GM11168 (cell line): Measurements from ENCODE around the gene SLC9A7.

ENCODE experiments used
- in situ Hi-C: fragments of 300-500 bp; cut with MboI; formaldehyde crosslinking; loops from one replicate; pipeline ENCODE4 v1.12.0; 2022; ENCODE audit warnings: low sequenced_read_pairs; ENCODE audit not compliant: unreplicated experiment

Gene SLC9A7

DNA sequence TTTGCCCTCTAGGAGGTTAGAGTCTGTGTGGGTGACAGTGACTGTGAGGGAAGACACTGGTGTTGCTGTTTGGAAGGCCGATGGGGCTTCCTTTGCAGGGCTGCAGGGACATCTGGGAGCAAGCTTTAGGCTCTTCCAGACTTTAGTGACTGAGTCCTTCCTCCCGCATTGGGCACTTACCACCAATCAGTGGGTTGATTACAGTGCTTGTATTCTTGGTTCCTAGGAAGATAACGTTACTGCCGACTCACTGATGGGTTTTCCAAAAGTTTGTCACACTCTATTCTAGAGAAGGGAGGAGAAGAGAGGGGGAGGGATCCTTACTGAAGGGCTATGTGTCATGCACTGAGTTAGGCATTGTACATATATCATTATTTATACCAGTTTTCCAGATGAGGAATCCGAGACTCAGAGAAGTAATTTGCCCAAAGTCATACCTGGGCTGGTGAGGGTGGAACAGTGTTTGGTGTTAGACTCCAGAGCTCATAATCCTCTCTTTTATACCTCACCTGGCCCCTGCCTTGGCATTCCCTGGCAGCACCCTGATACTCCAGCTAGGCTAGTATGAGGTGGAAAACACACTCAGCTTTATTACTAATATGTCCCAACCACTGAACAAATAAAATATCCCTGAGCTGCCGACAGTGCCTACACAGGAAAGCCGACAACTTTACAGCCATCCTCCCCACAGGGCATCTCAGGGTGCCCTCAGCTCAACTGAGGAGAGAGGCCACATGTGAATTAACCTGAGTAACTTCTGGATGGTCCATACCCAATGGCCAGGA lies 181.5 kb downstream of the SLC9A7 start:
- in situ Hi-C loops, result no loop called here

DNA sequence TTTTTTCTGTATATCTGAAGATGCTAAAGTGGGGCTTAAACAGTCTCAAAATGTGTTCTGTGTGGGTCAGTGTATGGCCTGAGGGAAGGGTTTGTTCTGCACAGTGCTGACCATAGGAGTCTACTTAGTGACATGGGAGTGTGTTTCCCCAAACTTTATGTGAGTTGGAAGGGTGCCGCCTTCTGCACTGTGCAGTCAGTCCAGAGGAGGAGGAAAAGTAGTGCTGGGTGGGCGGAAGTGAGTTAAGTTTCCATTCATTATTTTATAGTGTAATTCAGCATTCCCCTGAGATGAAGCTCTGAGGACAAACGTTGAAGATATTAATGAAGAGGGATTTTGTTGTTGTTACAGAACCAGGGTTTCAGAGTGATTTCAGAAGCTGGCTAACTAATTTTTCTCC lies 182.5 kb downstream of the SLC9A7 start:
- in situ Hi-C loops, result no loop called here

DNA sequence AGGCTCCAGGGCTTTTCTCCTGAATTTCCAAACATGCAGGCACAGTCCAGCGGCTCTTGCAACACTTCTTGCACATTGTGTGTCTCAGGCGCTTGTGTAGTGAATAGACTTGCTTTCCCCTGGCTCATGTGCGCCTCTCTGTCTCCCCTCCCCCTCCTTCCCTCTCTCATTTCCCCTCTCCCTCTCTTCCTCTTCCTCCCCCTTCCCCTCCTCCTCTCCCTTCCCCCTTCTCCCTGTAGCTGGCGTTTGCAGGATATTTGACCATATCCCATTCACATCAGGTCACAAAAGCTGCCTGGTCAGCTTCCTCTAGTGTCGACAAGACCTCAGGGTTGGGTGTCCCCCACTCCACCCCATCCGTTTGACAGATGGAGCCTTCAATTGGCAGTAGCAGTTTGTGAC lies 182.9 kb downstream of the SLC9A7 start:
- in situ Hi-C loops, result no loop called here

DNA sequence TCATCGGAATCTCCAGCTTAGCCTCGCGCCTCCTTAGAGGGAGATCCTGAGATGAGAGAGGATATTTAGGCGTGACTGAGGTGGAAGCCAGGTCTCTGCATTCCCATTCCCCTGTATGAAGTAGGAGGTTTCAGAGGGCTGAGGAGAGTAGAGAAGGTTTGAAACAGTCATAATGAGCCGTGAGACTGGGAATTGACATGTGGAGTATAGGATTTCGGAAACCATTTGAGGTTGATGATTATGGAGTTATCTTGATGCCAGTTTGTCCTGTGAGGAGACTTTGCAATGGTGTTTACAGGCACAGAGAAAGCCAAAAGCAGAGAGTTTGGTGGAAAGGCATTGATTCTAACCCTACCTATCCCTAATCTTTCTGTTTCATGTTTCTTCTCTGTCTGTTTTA lies 183.3 kb downstream of the SLC9A7 start:
- in situ Hi-C loops, result no loop called here

DNA sequence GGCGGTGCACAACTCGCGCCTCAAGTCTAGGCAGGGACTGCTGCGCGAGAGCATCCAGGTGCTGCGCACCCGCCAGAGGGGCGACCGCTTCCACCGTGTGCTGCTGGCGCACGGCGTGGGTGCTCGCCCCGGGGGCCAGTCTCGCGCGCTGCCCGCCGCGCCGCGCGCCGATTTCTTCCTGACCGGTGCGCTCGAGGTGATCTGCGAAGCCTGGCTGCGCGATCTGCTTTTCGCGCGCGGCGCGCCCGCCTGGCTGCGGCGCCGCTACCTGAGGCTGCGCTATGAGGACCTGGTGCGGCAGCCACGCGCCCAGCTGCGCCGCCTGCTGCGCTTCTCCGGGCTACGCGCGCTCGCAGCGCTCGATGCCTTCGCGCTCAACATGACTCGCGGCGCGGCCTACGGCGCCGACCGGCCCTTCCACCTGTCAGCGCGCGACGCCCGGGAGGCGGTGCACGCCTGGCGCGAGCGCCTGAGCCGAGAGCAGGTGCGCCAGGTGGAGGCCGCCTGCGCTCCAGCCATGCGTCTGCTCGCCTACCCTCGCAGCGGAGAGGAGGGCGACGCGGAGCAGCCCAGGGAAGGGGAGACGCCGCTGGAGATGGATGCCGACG lies 184.0 kb downstream of the SLC9A7 start:
- in situ Hi-C loops, result no loop called here

DNA sequence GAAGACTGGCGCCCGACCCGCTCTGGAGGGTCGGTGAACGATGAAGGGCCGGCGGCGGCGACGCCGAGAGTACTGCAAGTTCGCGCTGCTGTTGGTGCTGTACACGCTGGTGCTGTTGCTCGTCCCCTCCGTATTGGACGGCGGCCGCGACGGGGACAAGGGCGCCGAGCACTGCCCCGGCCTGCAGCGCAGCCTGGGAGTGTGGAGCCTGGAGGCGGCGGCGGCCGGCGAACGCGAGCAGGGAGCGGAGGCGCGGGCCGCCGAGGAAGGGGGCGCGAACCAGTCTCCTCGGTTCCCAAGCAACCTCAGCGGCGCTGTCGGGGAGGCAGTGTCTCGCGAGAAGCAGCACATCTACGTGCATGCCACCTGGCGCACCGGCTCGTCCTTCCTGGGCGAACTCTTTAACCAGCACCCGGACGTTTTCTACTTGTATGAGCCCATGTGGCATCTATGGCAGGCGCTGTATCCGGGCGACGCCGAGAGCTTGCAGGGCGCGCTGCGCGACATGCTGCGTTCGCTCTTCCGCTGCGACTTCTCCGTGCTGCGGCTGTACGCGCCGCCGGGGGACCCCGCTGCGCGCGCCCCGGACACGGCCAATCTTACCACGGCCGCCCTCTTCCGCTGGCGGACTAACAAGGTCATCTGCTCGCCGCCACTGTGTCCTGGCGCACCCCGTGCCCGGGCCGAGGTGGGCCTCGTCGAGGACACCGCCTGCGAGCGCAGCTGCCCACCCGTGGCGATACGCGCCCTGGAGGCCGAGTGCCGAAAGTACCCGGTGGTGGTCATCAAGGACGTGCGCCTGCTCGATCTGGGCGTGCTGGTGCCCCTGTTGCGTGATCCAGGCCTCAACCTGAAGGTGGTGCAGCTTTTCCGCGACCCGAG lies 184.8 kb downstream of the SLC9A7 start:
- in situ Hi-C loops, result no loop called here

DNA sequence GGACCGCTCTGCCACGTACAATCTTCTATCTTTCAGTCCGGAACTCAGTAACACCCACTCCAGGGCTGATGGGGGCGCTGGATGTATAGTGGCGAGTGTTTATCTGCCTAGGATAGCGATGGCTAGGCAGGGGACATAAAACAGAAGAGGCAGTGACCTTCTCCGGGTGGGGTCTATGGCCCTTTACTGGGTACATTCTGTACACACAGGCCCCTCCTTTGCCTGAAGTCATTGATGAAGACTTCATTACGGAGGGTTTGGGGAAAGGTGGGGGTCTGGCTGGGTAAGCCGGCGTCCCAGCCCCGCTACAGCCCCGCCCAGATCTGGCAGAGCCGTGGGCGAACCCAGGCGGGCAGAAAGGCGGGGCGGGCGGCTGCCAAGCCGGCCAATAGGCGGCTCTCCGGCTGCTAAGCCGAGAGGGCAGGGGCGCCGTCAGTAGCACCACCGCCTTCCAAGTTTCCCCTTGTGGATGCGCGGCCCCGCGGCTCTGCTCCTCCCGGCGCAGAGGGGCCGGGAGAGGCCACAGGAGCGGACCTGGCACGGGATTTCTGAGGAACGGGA lies 185.5 kb downstream of the SLC9A7 start, which contains the start of gene CHST7:
CHST7 (plus strand) TSS at position 435 of the 561 bp plus-strand sequence. CDS start 167 bp downstream, outside the sequence.
- in situ Hi-C loops, result no loop called here

DNA sequence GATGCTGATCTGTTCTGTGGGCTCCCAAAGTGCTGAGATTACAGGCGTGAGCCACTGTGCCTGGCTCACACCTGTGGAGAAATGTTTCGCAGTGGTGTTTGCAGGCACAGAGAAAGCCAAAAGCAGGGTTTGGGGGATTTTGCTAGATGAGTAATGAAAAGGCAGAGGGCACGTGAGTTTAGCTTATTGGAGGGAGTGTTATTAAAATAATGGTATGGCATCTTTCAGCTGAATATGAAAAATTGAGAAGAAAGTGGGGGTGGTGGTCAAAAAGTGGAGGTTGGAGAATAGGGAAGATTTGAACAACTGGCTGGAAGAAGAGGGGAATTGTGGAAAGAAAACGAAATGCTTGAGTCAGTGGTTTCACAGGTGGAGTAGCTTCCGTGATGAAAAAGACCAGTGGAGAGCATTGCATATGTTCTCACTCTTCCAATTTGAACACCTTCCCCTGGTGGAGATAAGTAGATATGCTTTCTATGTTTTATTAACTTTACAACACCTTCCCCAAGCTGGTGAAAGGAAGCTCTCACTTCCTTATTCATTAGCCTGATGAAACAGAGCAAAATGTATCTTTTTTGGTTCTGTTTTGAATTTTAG lies 186.5 kb downstream of the SLC9A7 start:
- in situ Hi-C loops, result no loop called here

DNA sequence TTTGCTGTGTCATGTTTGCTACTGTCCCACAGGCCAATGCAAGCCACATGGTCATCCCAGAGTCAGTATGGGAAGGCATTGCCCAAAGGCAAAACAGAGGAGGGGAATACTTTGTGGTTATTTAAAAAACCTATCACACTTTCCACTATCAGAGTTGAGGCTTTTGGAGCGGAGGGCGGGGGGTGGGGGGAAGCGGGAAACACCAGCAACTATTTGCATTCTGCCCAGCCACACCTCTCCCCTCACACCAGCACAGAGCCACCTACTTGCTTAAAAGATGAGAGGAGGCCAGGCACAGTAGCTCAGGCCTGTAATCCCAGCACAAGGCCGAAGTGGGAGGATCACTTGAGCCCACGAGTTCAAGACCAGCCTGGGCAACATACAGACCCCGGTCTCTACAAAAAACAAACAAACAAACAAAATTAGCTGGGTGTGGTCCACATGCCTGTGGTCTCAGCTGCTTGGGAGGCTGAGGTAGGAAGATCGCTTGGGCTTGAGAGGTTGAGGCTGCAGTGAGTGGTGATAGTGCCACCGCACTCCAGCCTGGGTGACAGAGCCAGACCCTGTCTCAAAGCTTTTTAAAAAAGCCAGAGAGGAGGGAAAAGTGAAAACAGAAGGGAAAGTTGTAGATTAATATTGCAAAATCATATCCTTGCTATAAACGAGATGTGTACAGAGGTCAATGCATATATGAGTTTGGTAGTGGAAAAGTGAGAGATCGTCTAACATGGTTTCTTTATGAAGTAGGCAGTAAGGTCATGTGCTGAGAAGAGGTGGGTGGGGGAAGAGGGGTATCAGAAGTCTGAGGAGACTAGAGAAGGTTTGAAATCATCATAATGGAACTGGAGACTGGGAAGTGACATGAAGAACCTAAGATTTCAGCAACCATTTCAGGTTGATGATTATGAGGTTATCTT lies 187.2 kb downstream of the SLC9A7 start:
- in situ Hi-C loops, result no loop called here

DNA sequence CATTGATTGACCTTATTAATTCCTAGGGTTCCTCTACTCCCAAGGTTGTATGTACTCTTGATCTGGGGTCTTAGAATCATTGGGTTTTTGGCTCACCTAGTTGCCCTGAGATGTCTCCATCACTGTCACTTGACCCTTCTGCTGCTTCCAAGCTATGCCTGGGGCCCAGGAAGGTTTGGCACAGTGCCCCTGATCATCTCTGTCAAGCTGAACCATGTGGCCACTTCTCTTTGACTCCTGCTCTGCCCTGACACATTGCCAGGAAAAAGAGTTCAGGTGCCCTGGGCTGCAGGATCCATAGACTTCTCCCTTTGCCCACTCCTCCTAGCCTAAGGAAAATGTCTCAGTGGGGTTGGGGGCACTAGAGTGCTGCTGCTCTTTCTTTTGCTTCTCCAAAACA lies 189.3 kb downstream of the SLC9A7 start:
- in situ Hi-C loops, result no loop called here

DNA sequence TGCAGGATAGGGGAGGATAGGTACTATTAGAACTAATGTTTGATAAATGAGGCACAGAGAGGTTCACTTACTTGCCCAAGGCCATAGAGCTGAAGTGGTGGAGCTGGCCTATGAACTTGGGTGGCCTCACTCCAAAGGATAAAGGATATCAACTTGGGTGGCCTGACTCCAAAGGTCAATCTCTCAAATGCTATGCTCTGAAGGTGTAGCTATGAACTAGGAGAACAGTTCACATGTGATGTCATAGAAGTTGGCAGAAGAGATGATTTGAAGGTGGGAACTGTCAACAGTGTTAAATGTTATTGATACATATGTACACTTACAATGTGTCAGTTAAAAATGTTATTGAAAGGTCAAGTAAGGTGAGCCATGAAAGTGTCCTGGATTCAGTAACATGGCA lies 191.5 kb downstream of the SLC9A7 start:
- in situ Hi-C loops, result no loop called here

DNA sequence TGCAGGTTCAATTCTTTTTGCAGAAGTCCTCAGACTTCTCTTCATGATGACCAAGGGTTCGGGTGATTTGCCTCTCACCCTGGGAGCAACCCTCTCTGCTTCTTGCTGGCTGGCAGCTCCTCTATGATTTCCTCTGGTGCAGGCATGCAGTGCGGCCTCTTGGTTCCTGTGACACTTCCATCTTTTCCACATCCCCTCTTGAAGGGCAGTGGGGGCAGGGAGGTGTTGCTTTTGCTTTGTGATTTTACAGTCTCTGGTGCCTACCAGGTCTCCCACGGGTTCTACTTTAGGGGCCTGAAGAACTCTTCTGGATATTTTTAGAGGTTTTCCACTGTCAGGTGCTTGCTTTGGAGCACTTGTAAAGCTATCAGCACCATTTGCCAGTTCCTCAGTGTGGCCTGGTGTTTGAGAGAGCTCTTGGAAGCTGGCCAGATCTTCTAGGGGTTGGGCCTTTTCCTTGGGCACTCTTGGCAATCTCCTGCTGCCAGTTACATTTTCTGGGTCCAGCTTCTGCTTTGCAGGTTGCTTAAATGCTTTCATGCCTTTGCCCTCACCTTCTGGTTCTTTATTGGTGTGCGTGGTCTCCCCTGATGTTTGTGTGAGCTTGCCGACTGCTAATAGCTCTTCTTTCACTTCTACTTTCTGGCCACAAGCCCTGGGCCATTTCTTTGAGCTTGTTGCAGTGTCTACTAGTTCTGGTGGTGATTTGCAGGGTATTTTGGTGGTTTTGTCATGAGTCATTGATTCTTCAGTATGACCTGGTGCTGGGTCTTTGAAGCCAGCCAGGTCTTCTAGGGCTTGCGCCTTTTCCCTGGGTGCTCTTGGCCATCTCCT lies 196.9 kb downstream of the SLC9A7 start:
- in situ Hi-C loops, result no loop called here

DNA sequence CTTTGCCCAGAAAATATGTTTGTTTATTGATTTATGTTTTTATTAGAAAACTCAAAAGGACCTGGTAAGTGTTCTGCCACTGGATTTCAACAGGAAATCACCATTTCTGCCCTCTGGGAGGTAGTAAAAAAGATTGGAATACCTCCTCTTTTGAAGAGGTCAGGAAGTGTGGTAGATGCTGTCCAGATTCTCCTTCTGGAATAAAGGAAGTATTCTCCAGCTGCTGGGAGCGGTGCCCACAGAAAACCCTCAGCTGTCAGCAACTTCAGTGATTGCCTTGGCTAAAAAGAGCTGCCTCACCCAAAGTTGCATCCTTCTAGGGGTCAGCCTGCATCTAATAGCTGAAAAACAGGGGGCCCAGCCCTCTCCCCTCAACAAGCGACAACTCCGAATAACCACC lies 199.9 kb downstream of the SLC9A7 start:
- in situ Hi-C loops, result no loop called here

DNA sequence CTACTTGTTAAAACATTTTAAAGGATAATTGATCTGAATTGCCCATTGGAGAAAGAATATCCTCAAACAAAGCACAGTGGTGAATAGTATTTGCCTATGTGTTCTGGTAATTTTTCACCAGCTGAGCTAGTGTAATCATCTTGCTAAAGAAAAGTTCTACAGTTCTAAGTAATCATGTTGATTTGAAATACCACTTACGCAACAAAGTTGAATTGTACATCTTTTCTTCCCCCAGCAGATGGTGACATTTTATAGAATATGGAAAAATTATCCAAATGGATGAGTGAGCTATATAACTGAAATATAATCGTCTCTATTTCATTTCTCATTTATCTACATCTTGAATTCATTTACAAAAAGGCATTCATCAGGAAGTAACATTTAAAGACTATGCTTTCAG lies 204.0 kb downstream of the SLC9A7 start:
- in situ Hi-C loops, result no loop called here

DNA sequence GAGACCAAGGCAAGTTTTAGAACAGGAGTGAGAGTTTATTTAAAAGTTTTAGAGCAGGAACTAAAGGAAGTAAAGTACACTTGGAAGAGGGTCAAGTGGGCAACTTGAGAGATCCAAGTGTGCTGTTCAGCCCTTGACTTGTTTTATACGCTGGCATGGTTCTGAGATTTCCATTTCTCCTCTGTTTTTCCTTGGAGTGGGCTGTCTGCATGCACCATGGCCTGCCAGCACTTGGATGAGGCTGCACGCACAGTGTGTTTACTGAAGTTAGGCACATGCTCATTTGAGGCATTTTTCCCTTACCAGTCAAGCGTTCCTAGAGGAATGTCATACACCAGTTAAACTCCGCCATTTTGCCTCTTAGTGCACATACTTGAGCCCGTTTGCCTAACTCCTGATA lies 205.0 kb downstream of the SLC9A7 start:
- in situ Hi-C loops, result no loop called here

DNA sequence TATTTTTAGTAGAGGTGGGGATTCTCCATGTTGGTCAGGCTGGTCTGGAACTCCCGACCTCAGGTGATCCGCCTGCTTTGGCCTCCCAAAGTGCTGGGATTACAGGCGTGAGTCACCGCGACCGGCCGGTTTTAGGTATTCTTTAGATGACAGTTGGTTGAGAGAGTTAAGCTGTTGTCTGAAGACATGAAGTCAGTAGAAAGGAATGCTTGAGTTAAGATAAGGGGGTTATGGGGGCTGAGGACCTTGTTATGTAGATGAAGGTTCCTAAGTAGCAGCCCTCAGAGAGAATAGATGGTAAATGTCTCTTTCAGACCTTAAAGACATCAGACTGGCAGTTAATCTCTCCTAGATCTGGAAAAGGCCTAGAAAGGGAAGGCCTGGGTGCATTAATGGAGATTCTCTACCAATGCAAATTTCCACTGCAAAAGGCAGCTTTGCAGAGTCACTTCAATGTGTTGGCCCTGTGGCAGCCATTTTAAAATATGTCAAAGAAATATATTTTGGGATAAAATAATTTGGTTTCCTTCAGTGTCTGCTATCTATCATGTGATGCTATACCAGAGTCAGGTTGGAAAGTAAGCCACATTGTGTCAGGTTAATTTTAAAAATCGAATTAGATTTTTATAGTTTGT lies 207.3 kb downstream of the SLC9A7 start:
- in situ Hi-C loops, result no loop called here

DNA sequence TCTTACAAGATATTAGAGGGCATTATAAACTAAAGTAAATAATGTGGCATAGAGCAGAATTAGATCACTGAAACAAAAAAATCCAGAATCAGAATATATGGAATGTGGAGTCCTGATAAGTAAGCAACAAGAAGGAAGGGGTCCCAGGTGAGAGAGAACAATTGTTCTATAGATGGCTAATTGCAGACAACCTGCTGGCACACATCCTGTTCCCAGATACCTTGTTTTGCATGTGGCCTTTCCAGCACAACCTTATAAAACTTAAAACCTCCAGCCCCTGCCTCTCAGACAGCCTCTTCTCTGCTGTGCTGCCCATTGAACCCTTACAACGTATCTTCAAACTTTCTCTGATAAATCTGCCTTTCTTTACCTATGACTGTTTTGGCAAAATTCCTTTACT lies 209.0 kb downstream of the SLC9A7 start:
- in situ Hi-C loops, result no loop called here
